ENCODE results near the gene STK11IP.

The STK11IP gene

GRCh38 chr2:219562049-219563020, 35.3 kb upstream of the STK11IP start:
- ChIA-PET POLR2A (ENCODE audit: low non-redundant PET) (no interaction called here), CTCF (interaction anchor here (0.5 to 2.9 kb wide), 3 partner anchors 8 to 1170 kb away, joined by 3 to 21 read pairs (median 3); partner anchors contain the start of genes INHA and OBSL1)
- no peak for TF ChIP-seq CTCF (conservative IDR thresholded peaks at IDR 0.05; ENCODE audit: low read depth)
- no peak for DNase-seq (ENCODE audit: low spot score)
- H3K27ac ChIP-seq, result no peak overlapping the region

- DNase-seq (ENCODE audit: low spot score), result no peak
- CTCF ChIA-PET, result interaction anchor here (0.7 kb wide), 1 partner anchor 1125 kb away, joined by 4 read pairs; no protein-coding TSS in a partner anchor
- TF ChIP-seq CTCF (conservative IDR thresholded peaks at IDR 0.05; ENCODE audit: low read depth), result no peak
- POLR2A ChIA-PET (ENCODE audit: low non-redundant PET), result no interaction called here
- no peak overlapping the region for H3K27ac ChIP-seq
These were observed 34.3 kb upstream of the STK11IP start for GRCh38 chr2:219563271-219563928.

- TF ChIP-seq CTCF (conservative IDR thresholded peaks at IDR 0.05; ENCODE audit: low read depth), result no peak
- CTCF ChIA-PET, result no interaction called here
- no peak overlapping the region for H3K27ac ChIP-seq
- no peak for DNase-seq (ENCODE audit: low spot score)
- POLR2A ChIA-PET (ENCODE audit: low non-redundant PET), result no interaction called here
These were observed 32.3 kb upstream of the STK11IP start for GRCh38 chr2:219565130-219566080.

DNA sequence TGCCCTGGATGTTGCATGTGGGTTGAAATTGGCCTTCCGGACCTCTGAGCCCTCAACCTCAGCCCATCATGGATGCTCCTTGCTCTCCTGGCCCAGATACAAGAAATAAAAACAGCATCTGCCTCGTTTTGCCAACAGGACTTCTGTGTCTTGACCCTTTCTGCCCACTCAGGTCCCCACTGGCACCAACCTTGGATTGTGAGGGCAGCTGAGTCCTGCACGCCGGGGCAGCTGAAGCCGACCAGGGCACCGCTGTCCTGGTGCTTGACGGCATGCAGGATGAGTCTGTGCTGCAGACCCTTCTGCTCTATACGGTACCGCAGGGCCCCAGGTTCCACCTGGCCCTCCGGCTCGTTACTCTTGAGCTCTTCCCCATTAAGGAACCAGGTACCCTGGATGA, 31.0 kb upstream of the STK11IP start:
- ChIA-PET CTCF (no interaction called here), POLR2A (ENCODE audit: low non-redundant PET) (no interaction called here)
- no peak overlapping the region for H3K27ac ChIP-seq
- DNase-seq (ENCODE audit: low spot score), result no peak
- no peak for TF ChIP-seq CTCF (conservative IDR thresholded peaks at IDR 0.05; ENCODE audit: low read depth)

GRCh38 chr2:219567131-219567530, 30.5 kb upstream of the STK11IP start:
- POLR2A ChIA-PET (ENCODE audit: low non-redundant PET), result no interaction called here

More at GRCh38 chr2:219567131-219567530, 30.5 kb upstream of the STK11IP start:
- DNase-seq (ENCODE audit: low spot score), result no peak
- no peak for TF ChIP-seq CTCF (conservative IDR thresholded peaks at IDR 0.05; ENCODE audit: low read depth)
- CTCF ChIA-PET, result no interaction called here
- H3K27ac ChIP-seq, result no peak overlapping the region
